ENCODE results near the gene L1CAM. TPM values are rescaled to one million over a fixed set of nuclear protein-coding genes. Genes with fewer than 3 reads are reported as not detected.

Gene L1CAM
- polyA plus RNA-seq, 1 of the 3 experiments (the other 2 are of a cell fraction): 1.9 TPM

DNA sequence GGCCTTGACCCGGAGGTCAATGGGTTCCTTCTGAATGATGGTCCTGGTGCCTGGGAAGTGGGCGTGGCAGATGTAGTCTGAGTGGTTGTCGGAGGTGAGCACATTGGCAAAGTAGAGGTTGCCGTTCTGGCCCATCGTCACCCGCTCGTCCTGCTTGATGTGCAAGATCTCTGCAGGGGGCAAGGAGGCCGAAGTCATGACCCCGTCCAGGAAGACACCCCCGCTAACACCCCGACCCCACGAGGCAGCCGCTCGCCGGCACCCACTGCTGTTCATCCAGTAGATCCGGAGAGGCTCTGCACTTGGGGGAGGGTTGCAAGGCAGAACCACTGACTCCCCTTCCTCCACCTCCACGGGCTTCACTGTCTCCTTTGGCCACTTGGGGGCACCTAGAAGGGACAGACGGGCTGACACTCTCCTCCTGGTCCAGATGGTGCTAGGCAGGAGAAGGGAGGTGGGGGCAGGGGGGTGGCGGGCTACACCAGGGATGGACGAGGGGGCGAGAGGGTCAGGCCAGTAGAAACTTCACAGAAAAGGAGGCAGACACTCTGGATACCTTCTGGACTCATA lies 15.1 kb downstream of the L1CAM start:
- H3K9me2 ChIP-seq: no peaks in the 10 kb centered on the region
- no peak overlapping the region for H3K4me2 ChIP-seq
- no peak overlapping the region for H2AFZ ChIP-seq (ENCODE audit: low read depth)
- no peaks in the 10 kb centered on the region for H3K27me3 ChIP-seq (ENCODE audit: insufficient read depth)
- no peak overlapping the region for H3K9ac ChIP-seq
- CTCF ChIA-PET: interaction anchor here (1.4 to 1.6 kb wide), 4 partner anchors 30 to 83 kb away, joined by 3 to 6 read pairs (median 4); no protein-coding TSS in a partner anchor
- H3K9me3 ChIP-seq: no peaks in the 10 kb centered on the region
- no peaks in the 10 kb centered on the region for H3K79me2 ChIP-seq (ENCODE audit: insufficient read depth)
- H3K36me3 ChIP-seq (replicated peaks in 1 of 2; ENCODE audit: control insufficient read depth in 1 of 2, insufficient read depth in 2 of 2, low read length in 1 of 2): no peaks in the 10 kb centered on the region
- DNase-seq: peak; percentile 60
- H4K20me1 ChIP-seq (ENCODE audit: insufficient read depth): peaks cover 7% of the 10 kb centered on the region; the same call in 1 of the 2 replicates
- TF ChIP-seq MAX (IDR thresholded peaks at IDR 0.05; ENCODE audit: low read depth): no peak
- no peak for TF ChIP-seq RFX5 (IDR thresholded peaks at IDR 0.05; ENCODE audit: low read length)
- TF ChIP-seq FOXM1 (IDR thresholded peaks at IDR 0.05; ENCODE audit: low read depth): no peak
- no peak for TF ChIP-seq TAF1 (IDR thresholded peaks at IDR 0.05; ENCODE audit: borderline replicate concordance, low read depth, low read length)
- TF ChIP-seq, protein P1, sequence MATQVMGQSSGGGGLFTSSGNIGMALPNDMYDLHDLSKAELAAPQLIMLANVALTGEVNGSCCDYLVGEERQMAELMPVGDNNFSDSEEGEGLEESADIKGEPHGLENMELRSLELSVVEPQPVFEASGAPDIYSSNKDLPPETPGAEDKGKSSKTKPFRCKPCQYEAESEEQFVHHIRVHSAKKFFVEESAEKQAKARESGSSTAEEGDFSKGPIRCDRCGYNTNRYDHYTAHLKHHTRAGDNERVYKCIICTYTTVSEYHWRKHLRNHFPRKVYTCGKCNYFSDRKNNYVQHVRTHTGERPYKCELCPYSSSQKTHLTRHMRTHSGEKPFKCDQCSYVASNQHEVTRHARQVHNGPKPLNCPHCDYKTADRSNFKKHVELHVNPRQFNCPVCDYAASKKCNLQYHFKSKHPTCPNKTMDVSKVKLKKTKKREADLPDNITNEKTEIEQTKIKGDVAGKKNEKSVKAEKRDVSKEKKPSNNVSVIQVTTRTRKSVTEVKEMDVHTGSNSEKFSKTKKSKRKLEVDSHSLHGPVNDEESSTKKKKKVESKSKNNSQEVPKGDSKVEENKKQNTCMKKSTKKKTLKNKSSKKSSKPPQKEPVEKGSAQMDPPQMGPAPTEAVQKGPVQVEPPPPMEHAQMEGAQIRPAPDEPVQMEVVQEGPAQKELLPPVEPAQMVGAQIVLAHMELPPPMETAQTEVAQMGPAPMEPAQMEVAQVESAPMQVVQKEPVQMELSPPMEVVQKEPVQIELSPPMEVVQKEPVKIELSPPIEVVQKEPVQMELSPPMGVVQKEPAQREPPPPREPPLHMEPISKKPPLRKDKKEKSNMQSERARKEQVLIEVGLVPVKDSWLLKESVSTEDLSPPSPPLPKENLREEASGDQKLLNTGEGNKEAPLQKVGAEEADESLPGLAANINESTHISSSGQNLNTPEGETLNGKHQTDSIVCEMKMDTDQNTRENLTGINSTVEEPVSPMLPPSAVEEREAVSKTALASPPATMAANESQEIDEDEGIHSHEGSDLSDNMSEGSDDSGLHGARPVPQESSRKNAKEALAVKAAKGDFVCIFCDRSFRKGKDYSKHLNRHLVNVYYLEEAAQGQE (IDR thresholded peaks at IDR 0.05; ENCODE audit: low read depth, low read length): no peak
- TF ChIP-seq CTCF (IDR thresholded peaks at IDR 0.05): no peak
- TF ChIP-seq RAD21 (IDR thresholded peaks at IDR 0.05; ENCODE audit: low read length): no peak
- no peak for TF ChIP-seq SIN3A (IDR thresholded peaks at IDR 0.05; ENCODE audit: borderline replicate concordance, low read depth, low read length)
- no peak for TF ChIP-seq MXI1 (IDR thresholded peaks at IDR 0.05; ENCODE audit: low read depth, low read length)
- no peak for TF ChIP-seq JUND (IDR thresholded peaks at IDR 0.05)
- no peak for TF ChIP-seq MEF2A (IDR thresholded peaks at IDR 0.05; ENCODE audit: borderline replicate concordance, low read depth)
- TF ChIP-seq RCOR1 (IDR thresholded peaks at IDR 0.05; ENCODE audit: low read length): no peak
- TF ChIP-seq NRF1 (IDR thresholded peaks at IDR 0.05; ENCODE audit: low read depth, low read length): no peak
- TF ChIP-seq FOXJ3 (CRISPR knock-in tag; IDR thresholded peaks at IDR 0.05): no peak
- TF ChIP-seq RXRA (IDR thresholded peaks at IDR 0.05; ENCODE audit: borderline replicate concordance, low read depth): no peak
- TF ChIP-seq PBX3 (IDR thresholded peaks at IDR 0.05): no peak
- TF ChIP-seq, protein P2, sequence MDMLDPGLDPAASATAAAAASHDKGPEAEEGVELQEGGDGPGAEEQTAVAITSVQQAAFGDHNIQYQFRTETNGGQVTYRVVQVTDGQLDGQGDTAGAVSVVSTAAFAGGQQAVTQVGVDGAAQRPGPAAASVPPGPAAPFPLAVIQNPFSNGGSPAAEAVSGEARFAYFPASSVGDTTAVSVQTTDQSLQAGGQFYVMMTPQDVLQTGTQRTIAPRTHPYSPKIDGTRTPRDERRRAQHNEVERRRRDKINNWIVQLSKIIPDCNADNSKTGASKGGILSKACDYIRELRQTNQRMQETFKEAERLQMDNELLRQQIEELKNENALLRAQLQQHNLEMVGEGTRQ (IDR thresholded peaks at IDR 0.05; ENCODE audit: borderline replicate concordance, low read depth, low read length): no peak
- POLR2A ChIA-PET: no interaction called here
- no peaks in the 10 kb centered on the region for H3F3A ChIP-seq (replicated peaks; ENCODE audit: insufficient read depth)
- WGBS (ENCODE audit: low lambda C conversion rate): 30% methylated on average over 11 of the region's 21 CpGs
- H3K27ac ChIP-seq (ENCODE audit: low read depth in 2 of 2, low read length in 1 of 2): no peak overlapping the region
- H3K4me1 ChIP-seq (ENCODE audit: control insufficient read depth in 1 of 2, insufficient read depth in 2 of 2, low read depth in 1 of 2, low read length in 1 of 2): peaks cover 0 to 35% of the 10 kb centered on the region in 2 experiments; a peak in 1 of 4 replicates
- no peak overlapping the region for H3K4me3 ChIP-seq (ENCODE audit: low read depth in 2 of 2, low read length in 1 of 2)

All from SK-N-SH (cell line).